K562 (cell line): ENCODE data around the gene OTOG. TPM values are rescaled to one million over a fixed set of nuclear protein-coding genes. Genes with fewer than 3 reads are reported as not detected.

Experiments used
- ATAC-seq: fragments of 200-7000 bp; cut with Tn5 transposase; 3 replicates; pipeline ENCODE4 v1.9.1; 2020; ENCODE audit warnings: moderate library complexity
- BruUV-seq: library from RNA; stranded (reverse); fragments of 400-500 nt; replicated peaks from 2 replicates; lab custom pipeline; 2021; lab: Mats Ljungman, UMichigan
- CTCF ChIA-PET: fragments of 300-600 bp; formaldehyde crosslinking; extraction: SDS; loops from one replicate; lab custom pipeline; 2021; ENCODE audit warnings: low intra/inter-chr PET ratio; lab: Yijun Ruan, JAX
- POLR2A ChIA-PET: fragments of 300-600, 350-650 bp; sonication (Branson Sonifier 250); formaldehyde crosslinking; extraction: SDS; loops from one replicate; lab custom pipeline; 2021; ENCODE audit warnings: antibody characterized with exemption, inconsistent platforms; lab: Yijun Ruan, JAX
- DNase-seq, 4 experiments: peaks; one replicate each; pipeline versions ENCODE4 v3.0.0 to v3.0.0-alpha.2; 2011 to 2018; ENCODE audit warnings: low spot score in 3 of 4, mixed read lengths in 3 of 4; ENCODE audit errors: extremely low read depth in 1 of 4
- FAIRE-seq: peaks from 2 replicates; lab custom pipeline; 2011; peaks lifted over from hg19 to GRCh38; lab: Jason Lieb, UNC
- H2AFZ ChIP-seq: 2 replicates; pipeline ENCODE4 v1.6.0; 2011; ENCODE audit warnings: low read depth, low read length, control low read depth, inconsistent platforms
- H3K27ac ChIP-seq: fragments of 200-600 bp; 3 replicates; pipeline ENCODE4 v1.8.0; 2011; ENCODE audit warnings: low read depth, mild to moderate bottlenecking, control low read depth, inconsistent platforms, low read length, moderate library complexity, mixed read lengths; ENCODE audit errors: extremely low read depth
- H3K27me3 ChIP-seq, 2 experiments: fragments of 300-600 bp in 1 of 2; 2 replicates in 1 of 2; 3 replicates in 1 of 2; pipeline versions ENCODE4 v1.6.0 to v1.8.0; 2011; ENCODE audit warnings: inconsistent platforms in 2 of 2, low read length in 2 of 2, mild to moderate bottlenecking in 1 of 2, mixed read lengths in 1 of 2, moderate library complexity in 1 of 2; ENCODE audit not compliant: control insufficient read depth in 2 of 2, insufficient read depth in 2 of 2
- H3K36me3 ChIP-seq: fragments of 300-600 bp; 3 replicates; pipeline ENCODE4 v1.8.0; 2011; ENCODE audit warnings: mild to moderate bottlenecking, low read length, inconsistent platforms; ENCODE audit not compliant: control insufficient read depth, insufficient read depth
- H3K4me1 ChIP-seq, 2 experiments: fragments of 200-600 bp in 1 of 2; replicated peaks in 1 of 2; 2 replicates in 1 of 2; 3 replicates in 1 of 2; pipeline versions ENCODE4 v1.5.1 to v1.8.0; 2011; ENCODE audit warnings: inconsistent platforms in 2 of 2, low read length in 2 of 2, mild to moderate bottlenecking in 1 of 2, mixed read lengths in 1 of 2, moderate library complexity in 1 of 2; ENCODE audit not compliant: control insufficient read depth in 2 of 2, insufficient read depth in 2 of 2
- H3K4me2 ChIP-seq: 2 replicates; pipeline ENCODE4 v1.6.1; 2011; ENCODE audit warnings: low read length, control low read depth, inconsistent platforms, mixed read lengths; ENCODE audit not compliant: insufficient read depth
- H3K4me3 ChIP-seq: fragments of 200-600 bp; sonication (generic), shearing (Covaris generic); 2 replicates; pipeline ENCODE4 v1.5.1; 2016; ENCODE audit warnings: control low read depth, inconsistent platforms
- H3K79me2 ChIP-seq: fragments of 200-600 bp; 3 replicates; pipeline ENCODE4 v1.8.0; 2011; ENCODE audit warnings: low read length, inconsistent platforms; ENCODE audit not compliant: control insufficient read depth, insufficient read depth
- H3K9ac ChIP-seq, 2 experiments: 2 replicates each; pipeline versions ENCODE4 v1.6.0 to v1.6.1; 2011; ENCODE audit warnings: low read depth in 2 of 2, low read length in 2 of 2, control low read depth in 1 of 2, inconsistent platforms in 1 of 2, mild to moderate bottlenecking in 1 of 2, mixed read lengths in 1 of 2; ENCODE audit not compliant: insufficient read depth in 1 of 2
- H3K9me1 ChIP-seq: one replicate; pipeline ENCODE4 v1.6.0; 2011; ENCODE audit warnings: inconsistent platforms, mild to moderate bottlenecking, low read length, moderate library complexity; ENCODE audit not compliant: control insufficient read depth, insufficient read depth
- H3K9me3 ChIP-seq: replicated peaks from 2 replicates; pipeline ENCODE4 v1.5.1; 2011; ENCODE audit warnings: low read depth, low read length, inconsistent platforms; ENCODE audit not compliant: control insufficient read depth, insufficient read depth
- H4K20me1 ChIP-seq: replicated peaks from 2 replicates; pipeline ENCODE4 v1.6.1; 2011; ENCODE audit warnings: low read length, inconsistent platforms, mixed read lengths; ENCODE audit not compliant: control insufficient read depth, insufficient read depth
- MECOM ChIP-seq: fragments of 250-450 bp; sonication (Bioruptor Pico); IDR thresholded peaks from 2 replicates; pipeline ENCODE4 v1.8.0; 2022; ENCODE audit warnings: inconsistent platforms
- MYNN ChIP-seq, 2 experiments: sonication (generic); formaldehyde crosslinking in 1 of 2; IDR thresholded peaks; 2 replicates each; pipeline versions ENCODE4 v1.5.0 to v1.6.1; 2016 to 2020; ENCODE audit warnings: antibody characterized with exemption in 1 of 2, missing genetic modification reagents in 1 of 2
- PCBP2 ChIP-seq: fragments of 200-400 bp; formaldehyde crosslinking; IDR thresholded peaks from 2 replicates; pipeline ENCODE4 v1.6.1; 2018; ENCODE audit warnings: low read length, low read depth, mild to moderate bottlenecking, moderate library complexity; ENCODE audit not compliant: poor library complexity, severe bottlenecking
- SPI1 ChIP-seq: IDR thresholded peaks from 2 replicates; pipeline ENCODE4 v1.6.1; 2011; ENCODE audit warnings: low read depth, low read length, control low read depth, borderline replicate concordance
- ZNF143 ChIP-seq: sonication (generic); formaldehyde crosslinking; IDR thresholded peaks from 2 replicates; pipeline ENCODE4 v1.9.0; 2022; ENCODE audit warnings: mild to moderate bottlenecking, missing genetic modification reagents
- ZNF696 ChIP-seq: fragments of 250-450 bp; sonication (Bioruptor Pico); conservative IDR thresholded peaks from 2 replicates; pipeline ENCODE4 v1.4.0; 2020; ENCODE audit warnings: mild to moderate bottlenecking, moderate library complexity
- WGBS: fragments of 100-300 bp; shearing (Covaris generic); methylation state at CpG from one replicate; pipeline ENCODE4 v1.1.6; 2016; ENCODE audit warnings: low coverage, mixed read lengths; ENCODE audit not compliant: insufficient coverage; ENCODE audit errors: missing lambda C conversion rate; 5-methylcytosine and 5-hydroxymethylcytosine counted together
- in situ Hi-C: fragments of 300-500 bp; cut with MboI; formaldehyde crosslinking; loops from 4 replicates; pipeline ENCODE4 v1.15.0; 2018; ENCODE audit warnings: inconsistent platforms, mixed read lengths
- intact Hi-C: fragments of 100-400 bp; cut with micrococcal nuclease; formaldehyde crosslinking; loops from 2 replicates; pipeline ENCODE4 v1.14.2; 2022
- polyA plus RNA-seq, 8 experiments: library from polyadenylated mRNA; depleted of rRNA in 4 of 8; stranded (reverse) in 5 of 8; unstranded in 3 of 8; fragments of >200 nt; fragmentation: Nextera tagmentation in 2 of 8; fragmentation: Illumina TruSeq in 1 of 8; extraction: Ambion mirVana in 2 of 8; extraction: Trizol in 1 of 8; gene quantifications; 2 replicates each; pipeline versions ENCODE4 v1.2.1 to v1.2.3, GENCODE V29; 2011 to 2014; ENCODE audit warnings: inconsistent platforms in 1 of 8, missing spikeins in 1 of 8
- total RNA-seq, 7 experiments: library from RNA; depleted of rRNA in 6 of 7; stranded (reverse); fragments of >200 nt in 6 of 7; fragmentation: Illumina TruSeq in 2 of 7; extraction: Trizol in 2 of 7; gene quantifications; 2 replicates each; pipeline versions ENCODE4 v1.2.1 to v1.2.3, GENCODE V29; 2011 to 2021; ENCODE audit warnings: low replicate concordance in 1 of 7
- TF ChIP-seq, protein P1 (sequence below): IDR thresholded peaks from 2 replicates; pipeline ENCODE4 v1.6.1; 2012; ENCODE audit warnings: low read depth, low read length, improper control_type of control experiment, borderline replicate concordance

Gene OTOG
- total and polyA plus RNA-seq, 9 of the 15 experiments (the other 6 are each of a cell fraction or from before 2014, with no cell fraction given) = not detected

DNA sequence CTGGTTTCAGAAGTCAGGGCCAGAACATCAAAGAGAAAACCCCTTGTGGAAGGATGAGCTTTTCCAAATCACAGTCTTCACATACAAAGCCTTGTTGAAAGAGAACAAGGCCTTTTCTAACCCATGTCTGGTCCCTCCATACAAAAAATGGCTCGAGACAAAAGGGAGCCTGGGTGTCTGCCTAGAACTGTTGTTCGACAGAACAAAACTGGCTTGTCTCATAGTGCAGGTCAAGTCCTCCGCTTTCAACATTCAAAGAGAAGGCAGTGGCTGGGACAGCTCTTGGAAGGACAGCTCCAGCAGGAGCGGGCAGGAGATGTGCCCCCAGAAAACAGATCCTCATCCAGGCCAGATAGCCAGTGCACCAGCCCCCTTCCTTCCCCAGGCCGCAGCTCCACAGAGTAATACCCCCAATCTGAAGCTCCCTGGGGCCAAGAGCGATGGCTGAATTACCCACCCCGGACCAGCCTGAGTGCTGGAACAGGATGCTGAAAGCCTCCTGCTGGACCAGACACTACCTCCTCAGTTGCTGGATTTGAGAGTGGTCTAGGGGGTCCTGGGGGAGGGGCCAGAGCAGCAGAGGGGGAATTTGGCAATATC is 30.4 kb upstream of the OTOG start:
- no peaks in the 10 kb centered on the region; the same call in 1 of the 2 replicates for H4K20me1 ChIP-seq
- H3K79me2 ChIP-seq = no peaks in the 10 kb centered on the region
- no peak for DNase-seq
- no peaks in the 10 kb centered on the region for H3K9me3 ChIP-seq
- intact Hi-C loops = no loop called here
- H2AFZ ChIP-seq = no peak overlapping the region
- in situ Hi-C loops = no loop called here
- no peaks in the 10 kb centered on the region for H3K9me1 ChIP-seq
- H3K27ac ChIP-seq = no peak overlapping the region
- ATAC-seq = no peak
- no peak overlapping the region for H3K4me2 ChIP-seq
- no TSS peak for BruUV-seq
- peaks cover 16 to 50% of the 10 kb centered on the region in 2 experiments; a peak in 4 of 5 replicates for H3K27me3 ChIP-seq
- no peaks in the 10 kb centered on the region for H3K4me1 ChIP-seq
- CTCF ChIA-PET = no interaction called here
- H3K9ac ChIP-seq = no peak overlapping the region
- 2% methylated on average over 6 of the region's 7 CpGs for WGBS
- FAIRE-seq = no peak
- POLR2A ChIA-PET = interaction anchor here (0.6 kb wide), 1 partner anchor 13 kb away, joined by 3 read pairs; no protein-coding TSS in a partner anchor
- TF ChIP-seq PCBP2 (no peak), MYNN (IDR thresholded peaks at IDR 0.05) (no peak), MYNN (CRISPR knock-in tag; IDR thresholded peaks at IDR 0.05) (no peak)
- H3K4me3 ChIP-seq = no peak overlapping the region
- H3K36me3 ChIP-seq = no peaks in the 10 kb centered on the region

DNA sequence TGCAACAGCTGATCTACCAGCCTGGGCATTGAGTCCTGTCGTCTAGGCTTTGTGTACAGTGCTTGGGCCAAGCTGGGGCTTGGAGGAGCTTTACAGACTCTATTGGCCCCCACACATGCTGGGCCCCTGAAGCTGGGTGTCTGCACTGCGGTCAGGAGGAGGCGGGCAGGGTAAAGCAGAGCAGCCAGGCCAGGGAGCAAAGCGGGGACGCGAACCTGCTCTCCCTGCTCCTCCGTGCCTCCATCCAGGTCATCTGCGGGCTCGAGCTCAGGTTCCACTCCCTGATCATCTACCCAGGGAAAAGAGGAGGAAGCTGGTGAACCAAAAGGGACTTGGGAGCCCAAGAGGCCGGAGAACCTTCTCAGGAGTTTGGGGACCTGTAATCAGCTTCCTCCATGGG is 29.9 kb upstream of the OTOG start:
- no peak overlapping the region for H2AFZ ChIP-seq
- POLR2A ChIA-PET = interaction anchor here (0.7 kb wide), 1 partner anchor 17 kb away, joined by 3 read pairs; no protein-coding TSS in a partner anchor
- H3K4me2 ChIP-seq = no peak overlapping the region
- H4K20me1 ChIP-seq = no peaks in the 10 kb centered on the region; the same call in 1 of the 2 replicates
- H3K4me3 ChIP-seq = no peak overlapping the region
- CTCF ChIA-PET = no interaction called here
- no peak overlapping the region for H3K9ac ChIP-seq
- TF ChIP-seq SPI1 = no peak
- TF ChIP-seq, protein P1, sequence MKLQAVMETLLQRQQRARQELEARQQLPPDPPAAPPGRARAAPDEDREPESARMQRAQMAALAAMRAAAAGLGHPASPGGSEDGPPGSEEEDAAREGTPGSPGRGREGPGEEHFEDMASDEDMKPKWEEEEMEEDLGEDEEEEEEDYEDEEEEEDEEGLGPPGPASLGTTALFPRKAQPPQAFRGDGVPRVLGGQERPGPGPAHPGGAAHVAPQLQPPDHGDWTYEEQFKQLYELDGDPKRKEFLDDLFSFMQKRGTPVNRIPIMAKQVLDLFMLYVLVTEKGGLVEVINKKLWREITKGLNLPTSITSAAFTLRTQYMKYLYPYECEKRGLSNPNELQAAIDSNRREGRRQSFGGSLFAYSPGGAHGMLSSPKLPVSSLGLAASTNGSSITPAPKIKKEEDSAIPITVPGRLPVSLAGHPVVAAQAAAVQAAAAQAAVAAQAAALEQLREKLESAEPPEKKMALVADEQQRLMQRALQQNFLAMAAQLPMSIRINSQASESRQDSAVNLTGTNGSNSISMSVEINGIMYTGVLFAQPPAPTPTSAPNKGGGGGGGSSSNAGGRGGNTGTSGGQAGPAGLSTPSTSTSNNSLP = no peak
- TF ChIP-seq MECOM (CRISPR knock-in tag) = no peak
- no peak for TF ChIP-seq ZNF696 (CRISPR knock-in tag)
- TF ChIP-seq ZNF143 (CRISPR knock-in tag) = no peak
- H3K27ac ChIP-seq = no peak overlapping the region
- in situ Hi-C loops = no loop called here
- H3K4me1 ChIP-seq = no peaks in the 10 kb centered on the region
- no TSS peak for BruUV-seq
- intact Hi-C loops = no loop called here
- H3K27me3 ChIP-seq = peaks cover 18 to 54% of the 10 kb centered on the region in 2 experiments; a peak in 3 of 5 replicates
- ATAC-seq = no peak
- no peaks in the 10 kb centered on the region for H3K9me3 ChIP-seq
- DNase-seq = no peak
- no peaks in the 10 kb centered on the region for H3K79me2 ChIP-seq
- no peaks in the 10 kb centered on the region for H3K9me1 ChIP-seq
- no peak for FAIRE-seq
- no peaks in the 10 kb centered on the region for H3K36me3 ChIP-seq
- WGBS = 0% methylated on average over 9 of the region's 10 CpGs
